ENCODE measurements around the gene ZNF331.

DNA sequence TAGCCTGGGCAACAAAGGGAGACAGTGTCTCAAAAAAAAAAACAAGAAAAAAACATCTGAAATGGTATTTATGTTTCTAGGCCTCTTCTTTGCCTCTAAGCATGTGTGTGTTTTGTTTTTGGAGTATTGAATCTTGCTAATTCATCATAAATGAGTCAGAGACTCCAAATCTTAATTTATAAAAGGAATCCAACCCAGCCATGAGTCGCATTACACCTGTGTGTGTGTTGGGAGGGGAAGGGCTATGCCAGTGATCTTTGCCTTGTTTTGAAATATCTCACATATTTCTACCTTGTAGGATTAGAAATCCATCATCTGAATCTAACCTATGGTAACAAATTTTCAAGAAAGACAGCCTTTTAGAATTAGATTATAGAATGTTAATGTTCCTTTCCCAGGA lies 4.0 kb downstream of the ZNF331 start:
- TF ChIP-seq, protein P1, sequence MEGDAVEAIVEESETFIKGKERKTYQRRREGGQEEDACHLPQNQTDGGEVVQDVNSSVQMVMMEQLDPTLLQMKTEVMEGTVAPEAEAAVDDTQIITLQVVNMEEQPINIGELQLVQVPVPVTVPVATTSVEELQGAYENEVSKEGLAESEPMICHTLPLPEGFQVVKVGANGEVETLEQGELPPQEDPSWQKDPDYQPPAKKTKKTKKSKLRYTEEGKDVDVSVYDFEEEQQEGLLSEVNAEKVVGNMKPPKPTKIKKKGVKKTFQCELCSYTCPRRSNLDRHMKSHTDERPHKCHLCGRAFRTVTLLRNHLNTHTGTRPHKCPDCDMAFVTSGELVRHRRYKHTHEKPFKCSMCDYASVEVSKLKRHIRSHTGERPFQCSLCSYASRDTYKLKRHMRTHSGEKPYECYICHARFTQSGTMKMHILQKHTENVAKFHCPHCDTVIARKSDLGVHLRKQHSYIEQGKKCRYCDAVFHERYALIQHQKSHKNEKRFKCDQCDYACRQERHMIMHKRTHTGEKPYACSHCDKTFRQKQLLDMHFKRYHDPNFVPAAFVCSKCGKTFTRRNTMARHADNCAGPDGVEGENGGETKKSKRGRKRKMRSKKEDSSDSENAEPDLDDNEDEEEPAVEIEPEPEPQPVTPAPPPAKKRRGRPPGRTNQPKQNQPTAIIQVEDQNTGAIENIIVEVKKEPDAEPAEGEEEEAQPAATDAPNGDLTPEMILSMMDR (IDR thresholded peaks at IDR 0.05): no peak
- no peak for TF ChIP-seq POLR2AphosphoS5 (IDR thresholded peaks at IDR 0.05)
- no peak for TF ChIP-seq POLR2A (IDR thresholded peaks at IDR 0.05)

All from stomach (tissue), 4 donors.